ENCODE data around the gene AMN1. TPM values are rescaled to one million over a fixed set of nuclear protein-coding genes. Genes with fewer than 3 reads are reported as not detected.
A peak's percentile ranks its signal among the peaks of the same experiment; 100 is the strongest.

The AMN1 gene
- total and polyA plus RNA-seq, 2 experiments from 2014 or later = 9.3 to 14.0 TPM

GRCh38 chr12:31663576-31663975, 65.2 kb downstream of the AMN1 start:
- no peak for DNase-seq (ENCODE audit: low spot score)
- Histone ChIP-seq H3K4me3 (no peak overlapping the region), H3K9me2 (replicated peaks; ENCODE audit: insufficient read depth) (no peaks in the 10 kb centered on the region), H3K9me3 (ENCODE audit: low read depth) (no peaks in the 10 kb centered on the region), H3K27me3 (no peaks in the 10 kb centered on the region), H3K79me2 (no peaks in the 10 kb centered on the region), H4K20me1 (ENCODE audit: insufficient read depth, poor library complexity, severe bottlenecking) (no peaks in the 10 kb centered on the region), H3K36me3 (replicated peaks; ENCODE audit: insufficient read depth, low read depth) (no peaks in the 10 kb centered on the region), H2AFZ (no peak overlapping the region), H3K4me1 (ENCODE audit: insufficient read depth) (peaks cover 5% of the 10 kb centered on the region), H3K4me2 (no peak overlapping the region), H3K27ac (no peak overlapping the region)
- TF ChIP-seq EZH2 (IDR thresholded peaks at IDR 0.05; ENCODE audit: borderline replicate concordance) (no peak), EZH2phosphoT487 (IDR thresholded peaks at IDR 0.05; ENCODE audit: low read depth, severe bottlenecking, unreplicated experiment) (no peak)
- TF ChIP-seq, protein P1, sequence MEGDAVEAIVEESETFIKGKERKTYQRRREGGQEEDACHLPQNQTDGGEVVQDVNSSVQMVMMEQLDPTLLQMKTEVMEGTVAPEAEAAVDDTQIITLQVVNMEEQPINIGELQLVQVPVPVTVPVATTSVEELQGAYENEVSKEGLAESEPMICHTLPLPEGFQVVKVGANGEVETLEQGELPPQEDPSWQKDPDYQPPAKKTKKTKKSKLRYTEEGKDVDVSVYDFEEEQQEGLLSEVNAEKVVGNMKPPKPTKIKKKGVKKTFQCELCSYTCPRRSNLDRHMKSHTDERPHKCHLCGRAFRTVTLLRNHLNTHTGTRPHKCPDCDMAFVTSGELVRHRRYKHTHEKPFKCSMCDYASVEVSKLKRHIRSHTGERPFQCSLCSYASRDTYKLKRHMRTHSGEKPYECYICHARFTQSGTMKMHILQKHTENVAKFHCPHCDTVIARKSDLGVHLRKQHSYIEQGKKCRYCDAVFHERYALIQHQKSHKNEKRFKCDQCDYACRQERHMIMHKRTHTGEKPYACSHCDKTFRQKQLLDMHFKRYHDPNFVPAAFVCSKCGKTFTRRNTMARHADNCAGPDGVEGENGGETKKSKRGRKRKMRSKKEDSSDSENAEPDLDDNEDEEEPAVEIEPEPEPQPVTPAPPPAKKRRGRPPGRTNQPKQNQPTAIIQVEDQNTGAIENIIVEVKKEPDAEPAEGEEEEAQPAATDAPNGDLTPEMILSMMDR (IDR thresholded peaks at IDR 0.05; ENCODE audit: poor library complexity) = no peak
- WGBS (ENCODE audit: low lambda C conversion rate, missing lambda C conversion rate) = 78% methylated on average over 4 of the region's 4 CpGs

GRCh38 chr12:31662176-31662849, 66.5 kb downstream of the AMN1 start:
- H3K27me3 ChIP-seq = no peaks in the 10 kb centered on the region
- H3K9me2 ChIP-seq (replicated peaks; ENCODE audit: insufficient read depth) = no peaks in the 10 kb centered on the region
- no peak overlapping the region for H3K4me3 ChIP-seq
- TF ChIP-seq EZH2phosphoT487 (IDR thresholded peaks at IDR 0.05; ENCODE audit: low read depth, severe bottlenecking, unreplicated experiment) (no peak), EZH2 (IDR thresholded peaks at IDR 0.05; ENCODE audit: borderline replicate concordance) (no peak)
- TF ChIP-seq, protein P1 (IDR thresholded peaks at IDR 0.05; ENCODE audit: poor library complexity) = no peak
- no peak for DNase-seq (ENCODE audit: low spot score)
- H3K9me3 ChIP-seq (ENCODE audit: low read depth) = no peaks in the 10 kb centered on the region
- H3K4me2 ChIP-seq = no peak overlapping the region
- 93% methylated on average over 6 of the region's 6 CpGs for WGBS (ENCODE audit: low lambda C conversion rate, missing lambda C conversion rate)
- no peaks in the 10 kb centered on the region for H3K79me2 ChIP-seq
- H3K4me1 ChIP-seq (ENCODE audit: insufficient read depth) = peaks cover 10% of the 10 kb centered on the region
- no peak overlapping the region for H2AFZ ChIP-seq
- H4K20me1 ChIP-seq (ENCODE audit: insufficient read depth, poor library complexity, severe bottlenecking) = no peaks in the 10 kb centered on the region
- no peak overlapping the region for H3K27ac ChIP-seq
- H3K36me3 ChIP-seq (replicated peaks; ENCODE audit: insufficient read depth, low read depth) = no peaks in the 10 kb centered on the region

DNA sequence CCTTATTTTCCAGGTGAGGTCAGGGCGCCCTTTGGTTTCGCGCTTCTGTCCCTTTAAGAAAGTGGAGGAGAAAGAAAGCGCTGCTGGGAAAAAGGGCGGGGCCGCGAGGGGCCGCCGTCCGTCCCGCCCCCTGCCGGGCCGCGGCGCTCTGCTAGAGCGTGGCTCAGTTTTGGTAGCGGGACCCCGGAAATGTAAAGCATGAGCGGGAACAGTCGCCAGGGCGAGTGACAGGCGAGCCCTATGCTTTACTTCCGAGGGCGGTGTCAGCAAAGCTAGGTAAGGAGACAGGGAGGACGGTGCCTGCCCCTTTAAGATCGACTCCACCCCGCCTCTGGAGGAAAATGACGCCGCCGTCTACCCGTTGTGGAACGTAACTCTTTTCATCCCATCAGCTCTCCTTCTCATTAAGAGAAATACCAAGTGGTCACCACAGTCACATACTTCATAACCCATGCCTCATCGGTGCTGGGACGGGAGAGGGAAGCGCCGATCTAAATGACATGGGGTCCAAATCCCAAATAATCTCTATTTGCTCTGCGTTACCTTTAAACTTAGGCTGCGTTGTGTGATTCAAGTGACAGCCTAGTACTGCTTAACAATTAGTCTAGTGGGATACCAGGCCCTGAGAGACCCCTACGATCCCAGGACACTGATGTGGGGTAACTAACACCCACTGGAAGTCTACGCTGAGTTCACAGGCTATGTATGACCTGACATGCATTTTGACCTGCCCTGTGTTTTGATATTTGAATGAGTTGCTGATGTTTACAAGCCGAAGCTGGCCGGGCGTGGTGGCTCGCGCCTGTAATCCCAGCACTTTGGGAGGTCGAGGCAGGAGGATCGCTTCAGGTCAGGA, 69.5 kb downstream of the AMN1 start, which contains the start of gene ETFBKMT:
Gene ETFBKMT (plus strand): TSS at position 602 of the 856 bp plus-strand sequence. CDS start 2,266 bp downstream, outside the sequence.
- TF ChIP-seq, protein P1 (IDR thresholded peaks at IDR 0.05; ENCODE audit: poor library complexity) = peak; percentile 43
- TF ChIP-seq EZH2 (IDR thresholded peaks at IDR 0.05; ENCODE audit: borderline replicate concordance) = no peak
- no peaks in the 10 kb centered on the region for H3K79me2 ChIP-seq
- 7% methylated on average over 47 of the region's 47 CpGs for WGBS (ENCODE audit: low lambda C conversion rate, missing lambda C conversion rate)
- DNase-seq (ENCODE audit: low spot score) = peak; percentile 92
- H3K27me3 ChIP-seq = no peaks in the 10 kb centered on the region
- peak within 1 kb of the TSS; percentile 81 for H2AFZ ChIP-seq
- H3K9me3 ChIP-seq (ENCODE audit: low read depth) = no peaks in the 10 kb centered on the region
- H3K9me2 ChIP-seq (replicated peaks; ENCODE audit: insufficient read depth) = no peaks in the 10 kb centered on the region
- no peaks in the 10 kb centered on the region for H4K20me1 ChIP-seq (ENCODE audit: insufficient read depth, poor library complexity, severe bottlenecking)
- peak within 1 kb of the TSS; percentile 89 for H3K27ac ChIP-seq
- H3K36me3 ChIP-seq (replicated peaks; ENCODE audit: insufficient read depth, low read depth) = no peaks in the 10 kb centered on the region
- peak within 1 kb of the TSS; percentile 53 for H3K4me3 ChIP-seq
- peak within 1 kb of the TSS; percentile 72 for H3K4me2 ChIP-seq
- peaks cover 10% of the 10 kb centered on the region for H3K4me1 ChIP-seq (ENCODE audit: insufficient read depth)

Data from hepatocyte (in vitro differentiated cells).